NT2/D1 (cell line): ENCODE data around the gene ANTXR2.

Experiments used
- DNase-seq: peaks from one replicate; pipeline ENCODE4 v3.0.0-alpha.2; 2011; ENCODE audit warnings: low read depth, low spot score
- H3K27me3 ChIP-seq: 2 replicates; pipeline ENCODE4 v1.6.0; 2011; ENCODE audit warnings: mild to moderate bottlenecking; ENCODE audit not compliant: insufficient read length, insufficient read depth
- H3K36me3 ChIP-seq: 2 replicates; pipeline ENCODE4 v1.6.1; 2011; ENCODE audit warnings: mild to moderate bottlenecking, low read length, mixed read lengths; ENCODE audit not compliant: insufficient read depth, insufficient read length
- H3K4me1 ChIP-seq: 2 replicates; pipeline ENCODE4 v1.5.1; 2011; ENCODE audit not compliant: insufficient read depth, insufficient read length
- H3K4me3 ChIP-seq: 2 replicates; pipeline ENCODE4 v1.5.1; 2011; ENCODE audit warnings: low read depth; ENCODE audit not compliant: insufficient read length
- H3K9ac ChIP-seq: 2 replicates; pipeline ENCODE4 v1.6.0; 2011; ENCODE audit warnings: low read depth; ENCODE audit not compliant: insufficient read length
- H3K9me3 ChIP-seq: 2 replicates; pipeline ENCODE4 v1.5.1; 2011; ENCODE audit warnings: mild to moderate bottlenecking, low read length; ENCODE audit not compliant: insufficient read depth
- SUZ12 ChIP-seq: IDR thresholded peaks from 2 replicates; pipeline ENCODE4 v1.6.1; 2011; ENCODE audit not compliant: insufficient read length, insufficient read depth; ENCODE audit errors: extremely low read depth
- YY1 ChIP-seq: IDR thresholded peaks from 2 replicates; pipeline ENCODE4 v1.6.1; 2011; ENCODE audit not compliant: insufficient read length, insufficient read depth
- ZNF274 ChIP-seq: IDR thresholded peaks from 2 replicates; pipeline ENCODE4 v1.6.1; 2011; ENCODE audit warnings: mild to moderate bottlenecking, low read depth, low read length

Gene ANTXR2

GRCh38 chr4:80098635-80099034, 25.6 kb upstream of the ANTXR2 start:
- H3K36me3 ChIP-seq = no peaks in the 10 kb centered on the region
- no peaks in the 10 kb centered on the region for H3K27me3 ChIP-seq
- no peaks in the 10 kb centered on the region for H3K4me1 ChIP-seq
- TF ChIP-seq YY1 (no peak), ZNF274 (no peak), SUZ12 (no peak)
- no peak for DNase-seq
- no peak overlapping the region for H3K9ac ChIP-seq
- H3K9me3 ChIP-seq = no peaks in the 10 kb centered on the region
- no peak overlapping the region for H3K4me3 ChIP-seq

DNA sequence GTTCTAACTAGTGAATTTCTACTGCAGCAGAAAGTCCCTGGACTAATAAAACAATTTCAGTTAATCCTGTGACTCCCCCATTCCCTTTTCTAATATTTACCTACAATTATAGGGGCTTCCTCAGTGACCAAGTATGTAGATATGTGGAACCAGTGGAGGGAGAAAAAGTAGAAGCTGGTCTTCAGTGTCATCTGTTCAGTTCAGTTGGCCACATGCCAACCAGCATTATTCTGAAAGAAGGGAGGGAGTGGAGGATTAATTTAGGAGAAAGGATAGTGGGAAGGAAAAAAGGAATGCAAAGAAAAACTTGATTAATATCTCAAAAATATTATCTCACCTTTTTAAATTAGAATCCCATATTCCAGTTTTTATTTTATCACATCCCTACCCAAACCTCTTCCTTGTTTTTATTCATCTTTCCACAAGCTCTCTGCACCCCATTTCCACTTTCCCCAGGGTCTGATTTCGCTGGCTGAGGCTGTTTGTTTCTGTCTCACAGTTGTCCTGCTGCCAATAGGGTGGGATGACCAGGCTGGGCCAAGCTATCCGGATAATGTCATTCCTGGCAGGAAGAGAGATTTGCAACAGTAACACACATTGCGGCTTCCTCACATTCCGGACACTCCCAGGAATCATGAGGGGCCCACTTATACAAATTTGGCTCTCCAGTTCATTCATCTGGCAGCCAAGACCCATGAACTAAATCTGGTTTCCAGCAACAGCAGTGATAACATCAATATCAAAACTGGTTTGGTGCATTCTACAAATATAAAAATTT, 24.6 kb upstream of the ANTXR2 start:
- Histone ChIP-seq H3K36me3 (no peaks in the 10 kb centered on the region), H3K4me1 (no peaks in the 10 kb centered on the region), H3K4me3 (no peak overlapping the region), H3K9ac (no peak overlapping the region), H3K27me3 (no peaks in the 10 kb centered on the region), H3K9me3 (no peaks in the 10 kb centered on the region)
- TF ChIP-seq YY1 (no peak), ZNF274 (no peak), SUZ12 (no peak)
- no peak for DNase-seq

DNA sequence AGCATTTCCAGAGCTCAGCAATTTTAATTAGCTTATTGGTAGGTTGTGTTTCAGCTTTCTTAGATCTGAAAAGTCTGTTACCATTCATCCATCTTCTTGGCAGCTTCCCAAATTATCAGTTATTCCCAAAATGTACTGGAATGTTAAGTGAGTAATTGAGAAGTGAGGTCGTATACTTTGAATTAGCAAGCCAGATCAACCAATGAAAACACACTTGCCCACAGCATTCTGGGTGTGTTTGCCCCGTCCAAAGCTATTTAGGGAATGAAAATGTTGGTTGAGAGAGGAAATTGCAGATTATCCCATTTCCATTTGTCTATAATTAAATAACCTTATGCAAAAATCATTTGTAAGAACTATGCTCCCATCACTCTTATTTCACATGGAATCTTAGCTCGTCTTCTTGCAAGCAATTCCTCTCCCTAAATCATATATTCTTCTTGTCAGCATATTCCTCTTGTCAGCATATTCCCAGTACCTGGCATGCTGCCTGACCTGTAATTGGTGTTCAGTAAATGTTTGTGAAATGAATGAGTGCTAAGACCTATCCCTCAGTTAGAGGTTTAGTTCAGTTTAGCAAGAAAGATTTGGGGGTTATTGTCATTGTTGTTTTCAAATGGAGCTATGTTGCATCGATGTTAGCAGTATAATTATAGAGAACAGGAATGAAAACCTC, 23.3 kb upstream of the ANTXR2 start:
- no peaks in the 10 kb centered on the region for H3K27me3 ChIP-seq
- no peaks in the 10 kb centered on the region for H3K9me3 ChIP-seq
- no peaks in the 10 kb centered on the region for H3K4me1 ChIP-seq
- no peak overlapping the region for H3K9ac ChIP-seq
- H3K36me3 ChIP-seq = no peaks in the 10 kb centered on the region
- TF ChIP-seq SUZ12 = no peak
- no peak for TF ChIP-seq ZNF274
- no peak for TF ChIP-seq YY1
- no peak overlapping the region for H3K4me3 ChIP-seq
- DNase-seq = no peak

DNA sequence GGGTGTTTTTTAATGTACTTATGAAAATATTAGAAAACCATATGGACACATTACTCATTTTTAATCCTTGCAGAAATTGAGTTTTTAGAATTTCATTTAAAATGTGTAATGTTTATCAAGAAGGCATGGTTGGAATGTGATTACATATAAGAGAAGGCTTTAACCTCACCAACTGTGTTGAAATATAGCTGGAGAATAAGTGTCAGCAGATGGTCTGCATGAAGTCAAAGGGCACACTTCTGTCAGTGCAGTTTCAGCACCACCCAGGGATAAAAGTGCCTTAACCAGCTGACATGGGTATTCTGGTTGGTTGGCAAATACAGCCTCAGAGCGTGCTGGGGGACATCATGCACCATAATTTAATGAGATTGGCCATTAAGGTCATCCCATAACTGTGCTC, 21.2 kb upstream of the ANTXR2 start:
- Histone ChIP-seq H3K9ac (no peak overlapping the region), H3K9me3 (no peaks in the 10 kb centered on the region), H3K27me3 (no peaks in the 10 kb centered on the region), H3K4me1 (no peaks in the 10 kb centered on the region), H3K4me3 (no peak overlapping the region), H3K36me3 (no peaks in the 10 kb centered on the region)
- TF ChIP-seq YY1 = no peak
- no peak for TF ChIP-seq SUZ12
- no peak for TF ChIP-seq ZNF274
- no peak for DNase-seq

- no peak for DNase-seq
- no peak overlapping the region for H3K9ac ChIP-seq
- H3K9me3 ChIP-seq = no peaks in the 10 kb centered on the region
- H3K4me3 ChIP-seq = no peak overlapping the region
- no peaks in the 10 kb centered on the region for H3K36me3 ChIP-seq
- no peaks in the 10 kb centered on the region for H3K4me1 ChIP-seq
- no peak for TF ChIP-seq YY1
- TF ChIP-seq ZNF274 = no peak
- no peaks in the 10 kb centered on the region for H3K27me3 ChIP-seq
These were observed 20.5 kb upstream of the ANTXR2 start for GRCh38 chr4:80093563-80093962.

GRCh38 chr4:80092847-80093246, 19.8 kb upstream of the ANTXR2 start:
- no peak overlapping the region for H3K9ac ChIP-seq
- no peaks in the 10 kb centered on the region for H3K4me1 ChIP-seq
- H3K4me3 ChIP-seq = no peak overlapping the region
- H3K36me3 ChIP-seq = no peaks in the 10 kb centered on the region
- no peaks in the 10 kb centered on the region for H3K27me3 ChIP-seq
- no peak for DNase-seq
- no peaks in the 10 kb centered on the region for H3K9me3 ChIP-seq
- TF ChIP-seq ZNF274 (no peak), SUZ12 (no peak), YY1 (no peak)

DNA sequence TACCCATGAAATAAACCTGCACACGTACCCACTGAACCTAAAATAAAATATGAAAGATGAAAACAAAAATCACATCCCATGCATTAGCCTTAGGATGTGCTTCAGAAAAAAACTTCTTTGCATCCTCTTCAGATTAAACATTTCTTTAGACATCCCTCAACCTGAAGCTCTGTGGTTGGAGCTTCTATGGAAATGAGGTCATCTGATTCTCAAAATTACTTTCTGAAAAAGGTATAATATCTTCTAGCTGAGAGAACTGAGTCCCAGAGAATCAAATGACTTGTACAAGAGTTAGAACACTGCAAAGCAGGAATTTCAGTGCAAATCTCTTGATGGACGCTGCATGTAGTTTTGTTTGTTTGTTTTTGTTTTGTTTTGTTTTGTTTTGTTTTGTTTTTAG, 19.1 kb upstream of the ANTXR2 start:
- Histone ChIP-seq H3K9me3 (no peaks in the 10 kb centered on the region), H3K9ac (no peak overlapping the region), H3K27me3 (no peaks in the 10 kb centered on the region), H3K4me1 (no peaks in the 10 kb centered on the region), H3K36me3 (no peaks in the 10 kb centered on the region), H3K4me3 (no peak overlapping the region)
- TF ChIP-seq SUZ12 = no peak
- no peak for TF ChIP-seq YY1
- no peak for TF ChIP-seq ZNF274
- no peak for DNase-seq
